Measurements from ENCODE around the gene IL4I1.

- no peak for TF ChIP-seq CTCF (IDR thresholded peaks at IDR 0.05)
- TF ChIP-seq POLR2A (IDR thresholded peaks at IDR 0.05) = no peak
Measured at GRCh38 chr19:49844138-49845095, 52.3 kb downstream of the IL4I1 start.

Data from adrenal gland (tissue), 5 donors.